H1 (cell line): ENCODE results near the gene NAA20. TPM values are rescaled to one million over a fixed set of nuclear protein-coding genes. Genes with fewer than 3 reads are reported as not detected.

Experiments used
- BACH1 ChIP-seq: IDR thresholded peaks from 2 replicates; pipeline ENCODE4 v1.6.1; 2012; ENCODE audit warnings: low read length, improper control_type of control experiment
- BCL11A ChIP-seq, 2 experiments: IDR thresholded peaks; one replicate each; pipeline ENCODE4 v1.6.1; 2011; ENCODE audit warnings: low read depth in 2 of 2, low read length in 2 of 2, mild to moderate bottlenecking in 2 of 2
- BRCA1 ChIP-seq: IDR thresholded peaks from 2 replicates; pipeline ENCODE4 v1.6.1; 2012; ENCODE audit warnings: low read depth, low read length, improper control_type of control experiment
- POLR2AphosphoS5 ChIP-seq: IDR thresholded peaks from 2 replicates; pipeline ENCODE4 v1.6.1; 2011; ENCODE audit warnings: low read depth, low read length
- polyA plus RNA-seq, 7 experiments: library from polyadenylated mRNA; depleted of rRNA in 3 of 7; stranded (reverse) in 5 of 7; unstranded in 2 of 7; fragments of >200 nt in 5 of 7; fragments of 200-250 nt in 2 of 7; gene quantifications; 1 replicate in 5 of 7; 2 replicates in 1 of 7; 4 replicates in 1 of 7; pipeline versions ENCODE4 v1.2.1 to v1.2.3, GENCODE V29; 2011 to 2013; ENCODE audit warnings: missing spikeins in 2 of 7, mixed read lengths in 2 of 7
- total RNA-seq: library from RNA; stranded (reverse); fragmentation: NEBNext Ultra II Directional; extraction: Animal tissue kit (Norgen Biotek cat#: 25700); gene quantifications from 2 replicates; pipeline ENCODE4 v1.2.1, GENCODE V29; 2021

NAA20 gene
- total and polyA plus RNA-seq, 2 of the 8 experiments (the other 6 are each of a cell fraction or from before 2014, with no cell fraction given), result 21.9 to 41.1 TPM

DNA sequence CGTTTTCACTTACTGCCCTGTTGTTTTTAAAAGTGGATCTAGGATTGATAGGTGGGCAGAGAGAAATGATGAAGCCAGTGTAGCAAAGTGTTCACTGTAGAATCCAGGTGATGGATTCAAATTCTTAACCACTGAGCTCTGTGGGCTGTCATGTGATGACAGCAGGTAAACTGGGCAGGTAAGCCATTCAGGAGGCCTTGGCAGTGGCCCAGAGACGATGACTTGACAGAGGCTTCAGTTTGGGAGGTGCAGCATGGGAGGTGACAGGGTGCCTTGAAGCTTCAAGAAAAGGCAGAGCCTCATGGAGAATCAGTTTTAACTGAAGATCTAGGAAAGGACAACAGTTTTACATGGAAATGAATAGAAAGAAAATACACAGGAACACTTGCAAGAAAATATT is 2.0 kb downstream of the NAA20 start (continued):
- TF ChIP-seq BCL11A (IDR thresholded peaks at IDR 0.05; ENCODE audit: low read depth in 2 of 2, low read length in 2 of 2) (no peak), POLR2AphosphoS5 (no peak), BACH1 (no peak), BRCA1 (no peak)
